ENCODE data around the gene RERG.

RERG gene

DNA sequence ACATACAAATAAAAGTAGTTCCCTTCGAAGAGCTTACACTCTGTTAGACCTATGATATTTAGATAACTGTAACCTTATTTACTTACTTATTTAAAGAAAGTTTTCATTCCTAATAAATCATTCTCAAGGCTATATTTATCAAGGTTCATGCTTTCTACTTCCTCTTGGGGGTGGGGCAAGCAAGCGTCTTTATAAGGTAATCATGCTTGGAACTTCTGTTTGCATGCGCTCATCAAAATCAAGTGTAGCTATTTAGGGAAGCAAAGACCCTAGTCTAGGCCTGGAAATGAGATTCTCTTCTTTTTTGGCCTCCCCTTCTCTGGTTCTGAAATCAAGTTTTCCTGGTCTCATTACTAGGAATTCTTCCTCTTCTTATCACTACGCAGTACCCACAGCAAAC, 766 bp downstream of the RERG start:
- no peak for DNase-seq (ENCODE audit: low read depth in 2 of 3, low spot score in 2 of 3)

DNA sequence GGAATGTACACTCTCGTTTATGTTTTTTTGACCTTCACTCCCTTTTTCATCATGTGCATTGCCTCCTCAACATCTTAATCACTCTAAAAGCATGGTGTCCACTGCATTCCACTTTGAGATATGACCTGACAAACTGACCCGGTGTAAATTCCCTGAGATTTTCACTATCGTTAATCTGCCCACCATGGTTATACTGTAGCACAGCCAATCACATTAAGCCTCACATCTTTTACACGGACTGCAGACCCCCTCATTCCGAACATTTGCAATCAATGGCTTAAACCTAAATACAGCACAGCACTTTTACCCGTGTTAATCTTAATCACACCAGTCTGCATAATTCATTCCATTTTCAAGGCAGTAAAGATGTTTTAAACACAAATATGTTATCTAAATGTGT, 2.4 kb downstream of the RERG start:
- no peak for DNase-seq (ENCODE audit: low read depth in 2 of 3, low spot score in 2 of 3)

DNA sequence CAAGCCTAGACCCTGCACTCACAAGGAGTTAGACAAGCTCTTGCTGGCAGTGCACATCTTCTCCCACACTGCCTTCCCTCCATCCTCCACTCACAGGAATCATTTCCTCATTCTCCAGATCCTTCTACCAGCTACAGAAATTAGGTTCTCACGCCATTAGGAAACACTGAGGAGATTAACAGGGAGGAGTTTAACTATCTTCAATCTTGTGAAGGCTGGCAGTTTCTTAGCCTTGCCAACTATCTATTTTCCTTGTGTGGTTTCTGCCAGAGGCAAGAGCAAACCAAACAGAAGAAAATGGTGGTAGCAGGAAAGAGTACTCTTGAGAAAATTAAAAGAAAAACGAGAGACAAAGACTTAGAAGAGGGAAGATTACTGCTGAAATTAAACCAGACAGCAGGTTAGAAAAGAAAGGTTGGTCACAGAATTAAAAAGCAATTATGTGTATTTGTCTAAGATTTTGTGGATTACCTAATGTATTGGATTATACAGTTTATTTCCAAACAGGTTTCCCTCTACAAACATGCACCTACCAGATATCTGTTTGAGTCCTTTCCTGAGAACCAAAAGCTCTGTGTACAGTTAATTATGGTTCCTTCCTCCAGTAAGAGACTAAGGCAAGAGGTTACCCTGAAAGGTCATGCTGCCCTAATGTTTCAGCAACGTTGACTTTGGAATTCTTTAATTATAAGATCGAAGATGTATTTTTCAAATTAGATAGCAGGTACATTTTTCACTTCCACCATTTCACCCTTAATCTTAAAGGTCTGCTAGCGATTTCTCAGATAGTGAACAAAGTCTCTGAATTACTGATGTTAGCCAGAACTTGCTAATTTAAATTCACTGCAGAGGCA, 5.0 kb downstream of the RERG start:
- DNase-seq (ENCODE audit: low read depth in 2 of 3, low spot score in 2 of 3), result no peak

DNA sequence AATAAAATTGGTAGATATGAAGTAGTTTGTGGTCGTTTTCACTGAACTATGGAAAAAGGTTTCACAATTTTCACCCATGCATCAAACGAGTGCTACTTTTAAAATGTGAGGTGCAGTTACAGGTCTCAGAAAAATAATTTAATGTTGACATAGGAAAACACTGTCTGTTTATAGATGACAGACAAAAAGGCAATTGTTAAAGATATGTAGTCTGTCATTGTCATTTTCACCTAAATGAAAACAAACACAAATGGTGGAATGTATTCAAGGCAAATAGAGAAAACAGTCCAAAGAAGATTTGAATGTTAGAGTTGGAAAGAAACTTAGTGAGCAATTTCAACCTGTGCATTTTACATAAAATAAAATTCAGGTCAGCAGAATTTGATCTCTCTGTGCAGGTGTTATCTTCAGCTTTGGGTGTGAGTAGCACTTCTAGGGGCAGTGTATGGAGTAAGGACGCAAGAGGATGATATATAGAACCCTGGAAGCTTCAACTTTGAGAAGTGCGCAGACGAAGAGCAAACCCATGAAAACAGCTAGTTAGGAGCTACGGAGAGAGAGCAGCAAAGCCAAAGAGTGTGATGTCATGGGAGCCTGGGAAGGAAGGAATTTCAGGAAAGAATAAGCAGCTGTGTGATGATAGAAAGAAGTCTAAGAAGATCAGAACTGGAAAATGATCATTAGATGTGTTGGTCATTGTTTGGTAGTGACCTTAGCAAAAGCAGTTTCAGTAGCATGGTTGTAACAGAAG, 6.2 kb downstream of the RERG start:
- DNase-seq (ENCODE audit: low read depth in 2 of 3, low spot score in 2 of 3), result no peak

DNA sequence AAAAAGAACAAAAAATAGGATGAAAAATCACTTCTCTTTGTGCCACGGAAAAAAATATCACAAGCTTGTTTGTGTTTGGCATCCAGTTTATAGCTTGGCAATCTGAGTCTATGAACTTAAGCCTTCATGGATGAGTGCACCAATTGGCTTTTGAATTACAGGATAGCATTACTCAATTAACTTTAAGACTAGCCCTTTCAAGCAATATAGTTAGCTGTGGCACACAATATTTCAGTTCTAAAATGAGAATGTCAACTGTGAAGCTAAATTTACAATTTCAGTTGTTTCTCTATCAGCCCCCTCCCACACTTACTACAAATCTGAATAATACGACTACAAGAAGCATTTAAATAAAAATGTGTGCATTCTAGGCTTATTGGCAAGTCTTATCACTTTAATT, 8.3 kb downstream of the RERG start:
- DNase-seq (ENCODE audit: low read depth in 2 of 3, low spot score in 2 of 3), result no peak

DNA sequence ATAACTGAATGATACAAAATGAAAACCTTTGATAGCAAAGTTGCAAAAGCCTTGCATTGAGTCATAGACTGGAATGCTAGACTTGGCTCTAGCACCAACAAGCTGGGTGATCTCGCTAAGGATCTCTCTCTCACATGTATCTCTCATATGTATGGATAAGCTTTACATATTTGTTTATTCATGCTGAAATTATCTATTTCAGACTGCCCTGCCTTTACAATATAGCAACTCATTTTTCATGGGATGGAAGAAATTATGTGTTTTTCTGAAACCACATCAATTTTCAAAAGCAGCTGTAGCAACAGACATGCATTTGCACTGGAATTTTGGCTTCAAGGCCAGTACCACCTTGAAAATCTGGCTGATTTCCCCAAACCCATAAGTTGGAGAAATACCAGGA, 11.4 kb downstream of the RERG start:
- no peak for DNase-seq (ENCODE audit: low read depth in 2 of 3, low spot score in 2 of 3)

DNA sequence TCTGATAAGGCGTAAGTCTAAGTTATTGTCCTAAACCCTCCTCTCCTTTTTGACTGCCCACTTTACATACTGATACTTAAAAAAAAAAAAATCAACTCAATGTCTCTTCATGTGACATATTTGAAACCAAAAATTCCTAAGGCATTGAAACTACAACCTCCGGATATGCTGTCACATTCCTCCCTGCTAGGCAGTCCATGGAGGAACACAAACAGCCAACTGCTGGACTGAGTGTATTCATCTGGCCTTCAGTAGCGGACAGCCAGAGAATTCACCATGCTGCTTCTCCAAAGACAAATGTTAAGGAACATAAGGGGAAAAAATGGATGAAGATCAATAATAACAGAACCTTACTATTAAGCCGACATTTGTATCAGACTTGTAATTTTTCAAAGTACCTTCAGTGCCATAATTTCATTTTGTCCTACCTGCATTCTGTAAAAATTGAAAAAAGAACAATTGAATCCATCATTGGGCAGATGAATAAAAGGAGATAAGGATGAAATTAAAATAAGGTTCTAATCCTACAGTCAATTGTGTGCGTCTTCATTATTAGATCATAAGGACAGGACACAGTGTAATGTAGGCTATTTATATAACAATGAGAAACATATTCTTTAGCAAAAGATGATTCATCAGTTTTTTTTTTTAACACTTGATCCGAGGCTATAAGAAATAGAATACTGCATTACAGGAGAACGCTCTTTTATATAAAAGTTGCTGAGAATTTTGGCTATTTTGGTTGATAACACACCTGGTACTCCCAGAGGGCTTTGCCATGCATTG, 12.2 kb downstream of the RERG start:
- DNase-seq (ENCODE audit: low read depth in 2 of 3, low spot score in 2 of 3), result no peak

DNA sequence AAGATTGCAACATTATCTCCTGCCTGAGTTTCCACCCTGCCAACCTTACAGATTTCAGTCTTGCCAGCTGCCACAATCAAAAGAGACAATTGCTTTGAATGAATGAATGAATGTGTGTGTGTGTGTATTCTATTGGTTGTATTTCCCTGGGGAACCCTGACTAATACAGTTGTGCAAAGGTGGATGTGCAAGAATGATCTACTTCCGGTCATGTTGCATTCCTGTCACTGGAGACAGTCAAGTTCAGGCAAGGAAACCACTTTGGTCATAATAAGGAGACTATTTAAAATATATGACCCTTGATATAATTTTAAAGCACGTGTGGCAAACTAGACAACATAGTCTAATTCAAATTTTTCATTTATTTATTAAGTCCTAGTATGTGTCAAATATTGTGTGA, 13.1 kb downstream of the RERG start:
- no peak for DNase-seq (ENCODE audit: low read depth in 2 of 3, low spot score in 2 of 3)

DNA sequence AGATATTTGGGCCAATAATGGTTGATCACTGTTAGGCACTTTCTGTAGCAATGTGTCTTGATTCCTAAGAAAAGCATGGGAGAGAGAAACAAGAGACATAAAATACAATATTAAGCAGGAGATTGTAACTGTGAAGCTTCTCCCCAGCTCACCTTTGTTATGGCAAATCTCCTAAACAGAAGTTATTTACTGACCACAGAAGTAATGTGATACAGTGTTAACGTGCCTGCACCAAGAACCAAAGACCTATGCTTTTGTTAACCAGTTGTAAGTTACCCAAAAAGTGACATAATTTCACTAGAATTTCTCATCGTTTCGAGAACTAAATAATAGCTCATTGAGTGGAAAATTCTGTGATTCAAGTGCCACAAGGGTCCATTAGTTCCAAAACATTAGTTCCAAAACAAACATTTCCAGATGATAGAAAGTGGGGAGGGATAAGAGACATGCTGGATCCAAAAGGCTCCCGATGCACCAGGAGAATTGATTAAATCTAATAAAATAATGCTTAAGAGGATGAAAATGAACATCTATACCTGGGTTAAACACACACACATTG, 14.3 kb downstream of the RERG start:
- no peak for DNase-seq (ENCODE audit: low read depth in 2 of 3, low spot score in 2 of 3)

DNA sequence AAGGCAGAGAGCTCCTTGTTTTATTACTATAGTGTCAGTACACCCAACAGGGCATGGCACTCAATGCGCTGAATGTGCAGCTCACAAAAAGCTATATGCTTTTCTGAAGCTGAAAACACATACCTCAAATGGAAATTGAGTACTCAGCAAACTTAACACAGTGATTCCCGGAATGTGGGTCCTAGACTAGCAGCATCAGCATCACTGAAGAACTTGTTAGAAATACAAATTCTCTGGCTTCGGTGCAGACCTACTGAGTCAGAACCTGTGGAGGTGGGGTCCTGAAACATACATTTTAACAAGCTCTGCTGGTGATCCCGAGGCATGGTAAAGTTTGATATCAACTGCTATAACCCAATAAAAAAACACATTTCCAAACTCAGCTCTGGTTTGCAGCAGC, 14.9 kb downstream of the RERG start:
- DNase-seq (ENCODE audit: low read depth in 2 of 3, low spot score in 2 of 3), result no peak

DNA sequence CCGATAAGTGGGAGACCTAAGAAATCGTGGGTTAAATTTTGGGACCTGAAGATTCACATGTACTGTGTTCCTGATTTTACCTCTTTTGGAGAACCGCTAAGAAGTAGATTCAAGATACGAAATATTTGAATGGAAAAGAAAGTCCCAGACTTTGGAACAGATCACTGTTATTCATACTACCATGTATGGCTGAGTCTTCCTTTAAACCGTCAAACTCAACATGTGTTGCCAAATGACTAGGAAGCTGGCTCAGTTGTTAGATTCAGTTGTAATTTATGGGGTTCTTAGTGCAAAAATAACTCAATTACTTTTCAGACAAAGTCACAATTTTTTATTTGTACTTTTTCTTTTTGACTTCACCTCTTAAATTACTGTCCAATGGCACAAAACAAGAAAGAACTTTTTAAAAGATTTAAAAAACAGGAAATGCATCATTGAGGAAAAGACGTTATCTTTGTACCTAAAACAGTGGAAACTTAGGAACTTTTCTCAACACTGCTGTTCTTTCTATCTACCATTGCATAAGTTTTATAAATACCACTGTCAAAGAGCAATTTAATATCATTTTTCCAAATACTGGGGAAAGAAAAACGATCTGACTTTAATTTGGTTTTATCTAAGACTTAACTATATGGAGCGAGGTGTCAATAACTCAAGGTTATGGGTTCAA, 15.7 kb downstream of the RERG start:
- no peak for DNase-seq (ENCODE audit: low read depth in 2 of 3, low spot score in 2 of 3)

DNA sequence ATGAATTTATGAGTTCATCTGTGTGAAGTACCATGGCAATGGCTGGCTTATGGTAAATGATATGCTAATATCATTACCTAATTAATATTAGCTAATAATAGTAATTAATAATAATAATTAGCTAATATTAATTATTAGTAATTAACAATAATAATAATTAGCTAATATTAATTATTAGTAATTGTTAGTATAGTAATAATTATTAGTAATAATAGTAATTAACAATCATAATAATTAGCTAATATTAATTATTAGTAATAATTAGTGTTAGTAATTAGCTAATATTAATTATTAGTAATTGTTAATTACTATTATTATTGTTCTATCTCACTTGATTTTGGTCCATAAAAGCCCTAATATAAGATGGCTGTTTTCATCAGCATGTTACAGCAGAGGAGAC, 19.8 kb downstream of the RERG start:
- DNase-seq (ENCODE audit: low read depth in 2 of 3, low spot score in 2 of 3), result no peak

DNA sequence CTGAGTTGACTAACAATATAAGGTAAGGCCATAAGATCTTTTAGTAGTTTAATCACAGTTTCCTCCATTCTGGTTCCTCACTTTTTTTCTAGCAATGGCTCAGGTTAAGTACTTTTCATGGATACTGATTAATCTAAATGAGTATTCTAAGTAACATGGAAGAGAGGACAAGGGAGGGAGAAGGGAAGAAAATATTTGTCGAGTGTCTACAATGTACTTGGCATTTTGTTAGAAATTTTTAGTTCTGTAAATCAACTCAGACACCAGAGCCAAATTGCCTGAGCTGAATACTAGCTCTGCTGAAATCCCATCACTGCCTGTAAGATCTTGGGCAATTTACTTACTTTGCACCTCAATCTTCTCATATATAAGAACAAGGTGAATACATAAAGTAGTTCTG, 20.2 kb downstream of the RERG start:
- DNase-seq (ENCODE audit: low read depth in 2 of 3, low spot score in 2 of 3), result no peak

DNA sequence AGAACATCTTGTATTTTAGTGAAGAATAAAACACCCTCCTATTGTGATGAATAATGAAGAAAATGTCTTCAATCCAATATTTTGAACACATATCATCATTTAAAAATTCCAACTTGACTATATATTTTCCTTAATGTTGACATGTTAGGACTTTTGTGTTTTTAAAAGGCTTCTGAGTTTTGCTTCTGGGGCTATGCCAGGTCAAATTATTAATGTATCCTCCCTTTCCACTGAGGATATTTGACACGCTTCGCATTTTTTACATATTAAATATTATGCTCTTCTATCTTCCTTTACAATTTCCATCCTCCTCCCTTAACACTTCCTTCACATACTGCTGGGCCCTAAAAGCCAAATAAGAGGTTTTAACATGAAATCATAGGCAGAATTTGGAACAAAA, 20.6 kb downstream of the RERG start:
- no peak for DNase-seq (ENCODE audit: low read depth in 2 of 3, low spot score in 2 of 3)

DNA sequence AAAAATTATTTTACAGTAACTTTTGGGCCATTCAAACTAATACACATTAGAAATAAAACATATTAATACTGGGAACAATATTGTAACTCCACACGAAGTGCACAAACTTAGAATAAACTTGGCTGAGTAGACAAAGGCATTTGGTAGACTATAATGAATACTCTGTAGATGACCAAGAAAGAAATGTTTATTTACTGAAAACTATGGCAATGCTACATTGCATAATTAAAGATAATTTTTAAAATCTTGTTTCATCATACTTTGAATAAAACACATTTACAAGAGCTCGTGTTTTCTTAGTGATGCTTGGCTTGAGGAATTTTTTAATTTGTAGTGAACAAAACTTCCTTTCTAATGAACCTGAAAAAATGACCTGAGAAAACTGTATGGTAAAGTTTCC, 21.3 kb downstream of the RERG start:
- DNase-seq (ENCODE audit: low read depth in 2 of 3, low spot score in 2 of 3), result no peak

DNA sequence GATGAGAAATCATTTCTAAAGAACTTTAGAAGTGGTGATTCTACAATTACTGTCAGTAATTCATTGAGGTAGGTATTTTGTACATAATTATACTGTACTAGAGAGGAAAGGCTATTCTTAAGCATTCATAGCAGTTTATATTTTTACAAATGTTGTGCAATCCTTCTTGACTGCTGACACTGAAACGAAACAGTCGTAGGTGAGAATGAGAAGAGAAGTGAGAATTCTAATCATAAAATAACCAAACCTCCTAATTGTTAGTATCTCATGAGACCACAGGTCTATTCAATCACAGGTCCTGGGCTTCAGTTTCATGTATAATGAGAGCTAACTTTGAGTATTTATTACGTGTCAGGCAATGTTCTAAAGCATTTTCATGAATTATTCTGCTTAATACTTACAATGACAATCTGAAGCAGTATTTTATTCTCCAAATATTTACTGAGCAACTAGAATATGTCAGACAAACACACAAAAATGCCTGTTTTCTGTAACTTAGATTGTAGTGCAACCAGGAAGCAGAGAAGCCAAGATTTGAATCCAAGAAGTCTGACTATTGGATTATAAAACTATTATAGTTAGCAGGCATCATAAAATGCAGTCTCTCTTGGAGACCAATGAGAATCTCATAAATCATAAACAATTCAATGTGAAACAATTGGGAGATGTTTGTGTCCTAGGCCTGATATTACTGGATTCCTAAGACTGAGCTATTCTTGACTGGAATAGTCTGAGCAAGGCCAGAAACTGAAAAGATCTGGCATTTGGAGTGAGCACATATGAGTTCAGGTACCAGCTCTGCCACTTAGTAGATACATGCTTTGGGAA, 24.3 kb downstream of the RERG start:
- no peak for DNase-seq (ENCODE audit: low read depth in 2 of 3, low spot score in 2 of 3)

DNA sequence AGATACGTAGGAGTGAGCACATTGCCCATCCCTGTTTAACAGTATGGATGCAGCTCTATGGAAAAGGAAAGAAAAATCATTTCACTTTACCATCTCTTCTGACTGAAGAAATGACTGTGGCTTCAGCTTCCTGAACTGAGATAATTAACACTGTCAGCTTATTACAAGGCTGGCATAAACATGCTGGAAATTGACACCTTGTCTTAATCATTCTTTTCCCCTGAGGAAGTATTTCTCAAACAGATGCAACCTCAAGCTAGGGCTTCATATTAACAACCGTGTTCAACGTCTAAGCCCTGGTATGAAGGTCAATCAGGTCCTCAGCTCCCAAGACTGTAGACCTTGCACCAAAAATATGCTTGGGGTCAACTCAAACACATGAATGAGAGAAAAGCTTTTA, 25.0 kb downstream of the RERG start:
- DNase-seq (ENCODE audit: low read depth in 2 of 3, low spot score in 2 of 3), result no peak

DNA sequence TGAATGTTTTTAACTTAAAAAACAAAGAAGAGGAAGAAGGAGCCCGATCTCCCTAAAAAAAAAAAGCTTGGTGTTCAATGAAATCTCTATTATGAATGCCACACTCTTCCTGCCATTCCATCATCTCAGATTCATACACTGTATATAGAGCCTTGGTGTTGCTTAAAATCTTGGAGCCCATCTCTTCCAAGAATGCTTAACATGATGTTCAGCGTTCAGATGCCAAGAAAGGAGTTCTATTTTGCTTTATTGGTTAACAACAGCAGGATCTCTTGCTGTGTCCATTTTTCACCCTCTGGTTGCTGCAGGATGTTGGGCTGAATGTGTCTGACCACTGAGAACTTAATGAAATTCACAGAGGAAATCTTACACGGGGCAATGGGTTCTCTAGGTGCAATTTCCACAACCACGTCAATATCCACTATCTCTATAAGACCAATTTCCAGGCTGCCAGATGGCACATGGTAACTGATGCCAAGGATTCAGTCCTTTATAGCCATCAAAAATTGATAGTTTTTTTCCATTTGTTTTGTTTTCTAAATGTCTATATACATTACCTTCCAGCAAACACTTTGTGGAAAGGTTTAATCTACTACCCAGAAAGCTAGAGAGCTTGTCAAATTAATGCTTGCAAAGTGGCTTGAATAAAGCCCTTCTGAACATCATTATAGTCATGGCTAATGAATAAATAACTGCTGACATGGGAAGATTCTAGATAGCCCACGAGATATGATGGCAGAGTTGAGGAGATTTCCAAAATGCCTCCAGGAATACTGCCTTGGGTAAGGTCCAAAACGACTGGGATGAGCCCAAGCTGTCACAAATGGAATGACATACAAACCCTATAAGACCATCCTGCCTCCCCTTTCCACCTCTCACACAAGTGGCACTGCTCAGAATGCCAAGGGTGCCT, 26.5 kb downstream of the RERG start:
- no peak for DNase-seq (ENCODE audit: low read depth in 2 of 3, low spot score in 2 of 3)

DNA sequence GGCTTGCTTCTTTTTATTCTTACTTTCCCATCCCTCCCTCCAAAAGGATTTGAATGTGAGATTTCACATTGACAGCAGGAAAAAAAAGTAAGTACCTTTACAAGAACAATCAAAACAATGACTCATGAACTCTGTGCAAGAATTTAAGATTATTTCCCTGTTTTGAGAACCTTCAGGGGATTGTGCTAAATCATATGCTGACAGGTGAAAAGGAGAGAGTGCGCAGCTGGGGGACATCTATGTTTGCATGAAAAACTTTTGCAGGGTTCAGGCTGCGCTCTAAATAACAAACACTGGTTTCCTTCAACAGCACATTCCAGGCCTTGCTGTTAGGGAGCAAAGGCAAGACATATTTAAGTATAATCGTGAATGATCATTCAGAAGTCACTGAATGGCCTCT, 27.3 kb downstream of the RERG start:
- DNase-seq (ENCODE audit: low read depth in 2 of 3, low spot score in 2 of 3), result no peak
